Esophagus muscularis mucosa (tissue), 4 donors: ENCODE data around the gene RTL9. TPM values are rescaled to one million over a fixed set of nuclear protein-coding genes. Genes with fewer than 3 reads are reported as not detected.

Source experiments
- DNase-seq: peaks from one replicate; pipeline ENCODE4 v3.0.0-alpha.2; 2017; ENCODE audit errors: extremely low spot score
- H3K27ac ChIP-seq, 4 donors: fragments of 200-600 bp; sonication (generic); replicated peaks in 1 of 4; 1 replicate in 3 of 4; 2 replicates in 1 of 4; pipeline ENCODE4 v1.5.1; 2016 to 2019; ENCODE audit warnings: mild to moderate bottlenecking in 1 of 4
- H3K27me3 ChIP-seq, 4 donors: fragments of 200-600 bp; sonication (generic); one replicate each; pipeline versions ENCODE4 v1.5.1 to v1.6.0; 2016 to 2019
- H3K36me3 ChIP-seq, 4 donors: fragments of 200-600 bp; sonication (generic); one replicate each; pipeline ENCODE4 v1.5.1; 2016 to 2019
- H3K4me1 ChIP-seq, 4 donors: fragments of 200-600 bp; sonication (generic); one replicate each; pipeline ENCODE4 v1.5.1; 2016 to 2019
- H3K4me3 ChIP-seq, 4 donors: fragments of 200-600 bp; sonication (generic); 1 replicate in 2 of 4; 2 replicates in 2 of 4; pipeline ENCODE4 v1.5.1; 2016 to 2019; ENCODE audit warnings: mild to moderate bottlenecking in 4 of 4, moderate library complexity in 1 of 4
- H3K9me3 ChIP-seq, 4 donors: fragments of 200-600 bp; sonication (generic); 1 replicate in 3 of 4; 2 replicates in 1 of 4; pipeline ENCODE4 v1.5.1; 2016 to 2019
- CTCF ChIP-seq, 3 experiments: fragments of 200-600 bp in 2 of 3; fragments of 450-650 bp in 1 of 3; sonication (generic) in 2 of 3; IDR thresholded peaks; one replicate each; pipeline ENCODE4 v1.5.1; 2017 to 2019; ENCODE audit warnings: antibody characterized with exemption in 3 of 3, mild to moderate bottlenecking in 2 of 3, moderate library complexity in 1 of 3
- EP300 ChIP-seq: sonication (generic); formaldehyde crosslinking; IDR thresholded peaks from one replicate; pipeline ENCODE4 v1.6.1; 2017; ENCODE audit warnings: antibody characterized with exemption
- POLR2A ChIP-seq: fragments of 450-650 bp; IDR thresholded peaks from one replicate; pipeline ENCODE4 v1.6.1; 2017; ENCODE audit warnings: antibody characterized with exemption, moderate library complexity, mild to moderate bottlenecking, low read depth
- POLR2AphosphoS5 ChIP-seq, 2 donors: sonication (generic); formaldehyde crosslinking; IDR thresholded peaks; one replicate each; pipeline ENCODE4 v1.6.1; 2017; ENCODE audit warnings: antibody characterized with exemption in 2 of 2
- WGBS: methylation state at CpG from one replicate; pipeline ENCODE4 v1.1.5; 2018; 5-methylcytosine and 5-hydroxymethylcytosine counted together
- intact Hi-C: fragments of 100-400 bp; cut with DNase I; formaldehyde crosslinking; loops from one replicate; pipeline ENCODE4 v1.15.1; 2023
- total RNA-seq, 4 donors: library from RNA; depleted of rRNA; stranded (reverse); fragments of >200 nt; gene quantifications; one replicate each; pipeline versions ENCODE4 v1.1.0 to v1.2.1, GENCODE V29; 2016

Gene RTL9
- total RNA-seq, 4 donors from 2014 or later, result 0.06 to 0.17 (median 0.06) TPM; not detected in 1

DNA sequence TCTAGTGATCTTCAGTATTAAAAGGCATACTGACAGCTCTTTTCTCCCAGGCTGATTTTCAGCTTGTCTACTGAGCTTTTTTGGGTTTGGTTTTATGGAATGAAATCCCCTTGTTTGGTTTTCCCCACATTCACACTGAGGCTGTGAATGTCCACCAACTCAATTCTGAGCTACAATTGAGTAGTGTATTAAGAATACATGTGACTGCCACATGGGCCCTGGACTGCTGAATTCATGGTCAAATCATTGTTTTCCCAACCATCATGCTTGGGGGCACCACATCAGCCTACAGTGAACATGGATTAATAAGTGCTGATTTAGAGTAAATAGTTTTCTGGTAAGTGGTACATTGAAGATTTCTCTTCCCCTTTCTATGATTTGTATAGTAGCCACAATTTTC, 32.4 kb downstream of the RTL9 start:
- no peak overlapping the region for H3K27ac ChIP-seq
- H3K9me3 ChIP-seq, result no peaks in the 10 kb centered on the region
- H3K27me3 ChIP-seq, result no peaks in the 10 kb centered on the region
- no peaks in the 10 kb centered on the region for H3K4me1 ChIP-seq
- H3K4me3 ChIP-seq, result no peak overlapping the region
- no peaks in the 10 kb centered on the region for H3K36me3 ChIP-seq
- TF ChIP-seq POLR2AphosphoS5 (IDR thresholded peaks at IDR 0.05) (no peak), EP300 (no peak), CTCF (IDR thresholded peaks at IDR 0.05) (no peak), POLR2A (no peak)
- intact Hi-C loops, result no loop called here
- DNase-seq, result no peak

DNA sequence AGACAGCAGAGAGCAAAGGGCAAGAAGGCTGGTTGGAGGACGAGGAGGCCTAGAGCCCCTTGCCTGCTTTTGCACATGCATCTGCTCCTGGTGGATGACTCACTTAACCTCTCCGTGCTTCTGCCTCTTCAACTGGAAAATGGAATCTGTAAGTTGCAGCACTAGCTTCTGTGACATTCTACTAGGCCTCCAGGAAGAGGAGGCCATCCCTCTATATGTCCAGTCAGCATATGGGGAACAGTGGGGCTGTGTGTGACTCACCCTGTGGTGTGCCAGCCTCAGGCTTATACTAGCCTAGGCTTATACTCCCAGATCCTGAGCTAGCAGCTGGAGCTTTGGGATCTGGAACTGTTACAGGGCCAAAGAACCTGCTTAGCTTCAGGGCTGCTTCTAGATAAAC, 36.0 kb downstream of the RTL9 start:
- TF ChIP-seq CTCF (IDR thresholded peaks at IDR 0.05) (no peak), EP300 (no peak), POLR2AphosphoS5 (IDR thresholded peaks at IDR 0.05) (no peak), POLR2A (no peak)
- 61% methylated on average over 2 of the region's 2 CpGs for WGBS
- no peak for DNase-seq
- Histone ChIP-seq H3K4me3 (no peak overlapping the region), H3K9me3 (no peaks in the 10 kb centered on the region), H3K36me3 (no peaks in the 10 kb centered on the region), H3K4me1 (no peaks in the 10 kb centered on the region), H3K27ac (no peak overlapping the region), H3K27me3 (no peaks in the 10 kb centered on the region)
- intact Hi-C loops, result no loop called here

DNA sequence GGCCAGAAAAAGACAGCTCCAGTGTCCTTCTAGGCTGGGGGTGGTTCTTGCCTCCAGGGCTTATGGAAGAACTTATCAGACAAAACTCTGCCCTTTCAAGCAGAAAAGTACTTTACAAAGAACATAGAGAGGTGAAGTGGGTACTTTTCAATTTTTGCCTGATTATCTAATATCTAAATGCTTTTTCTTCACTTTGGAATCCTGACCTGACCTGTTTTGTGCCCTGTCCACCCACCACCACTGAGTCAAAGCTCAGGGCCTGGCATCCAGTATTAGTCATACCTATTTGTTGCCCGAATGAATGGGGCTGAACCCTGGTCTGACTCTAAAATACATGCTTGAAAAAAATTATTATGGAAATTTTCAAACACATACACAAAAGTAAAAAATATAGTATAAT, 37.2 kb downstream of the RTL9 start:
- no peaks in the 10 kb centered on the region for H3K36me3 ChIP-seq
- WGBS, result 74% methylated on average over 1 of the region's 1 CpG
- intact Hi-C loops, result no loop called here
- no peak for DNase-seq
- no peak for TF ChIP-seq EP300
- no peak for TF ChIP-seq CTCF (IDR thresholded peaks at IDR 0.05)
- no peak for TF ChIP-seq POLR2A
- no peak for TF ChIP-seq POLR2AphosphoS5 (IDR thresholded peaks at IDR 0.05)
- no peaks in the 10 kb centered on the region for H3K27me3 ChIP-seq
- H3K4me1 ChIP-seq, result no peaks in the 10 kb centered on the region
- H3K27ac ChIP-seq, result no peak overlapping the region
- H3K4me3 ChIP-seq, result no peak overlapping the region
- no peaks in the 10 kb centered on the region for H3K9me3 ChIP-seq

DNA sequence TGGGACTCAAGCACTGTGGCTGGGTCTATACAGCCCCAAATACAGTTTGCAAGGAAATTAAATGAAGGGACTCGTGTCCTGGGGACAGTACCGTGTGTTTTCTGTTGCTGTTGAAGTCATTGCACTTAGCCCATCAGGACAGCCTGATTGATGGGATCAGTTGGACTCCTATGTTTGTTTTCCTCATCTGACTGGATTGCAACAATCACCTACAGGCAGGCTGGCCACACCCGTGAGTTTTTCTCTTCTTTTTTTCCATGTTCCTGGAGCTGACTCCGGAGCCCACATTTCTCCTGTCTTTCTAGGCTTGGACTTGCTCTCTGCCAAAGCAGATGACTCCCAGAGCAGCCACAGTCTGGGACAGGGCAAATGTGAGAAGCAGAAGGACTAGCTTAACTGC, 38.1 kb downstream of the RTL9 start:
- 62% methylated on average over 4 of the region's 4 CpGs for WGBS

More for the DNA sequence above, 38.1 kb downstream of the RTL9 start:
- H3K9me3 ChIP-seq, result no peaks in the 10 kb centered on the region
- no peaks in the 10 kb centered on the region for H3K27me3 ChIP-seq
- TF ChIP-seq POLR2AphosphoS5 (IDR thresholded peaks at IDR 0.05) (no peak), POLR2A (no peak), EP300 (no peak), CTCF (IDR thresholded peaks at IDR 0.05) (no peak)
- no peaks in the 10 kb centered on the region for H3K4me1 ChIP-seq
- no peak overlapping the region for H3K4me3 ChIP-seq
- no peak overlapping the region for H3K27ac ChIP-seq
- H3K36me3 ChIP-seq, result no peaks in the 10 kb centered on the region
- intact Hi-C loops, result no loop called here
- DNase-seq, result no peak
